Memory B cell (primary cell): Measurements from ENCODE around the gene ACER1.
"Not testable (repeated sequence)": the region's sequence is repeated elsewhere in the genome, so short reads cannot be mapped to it uniquely, and the experiment has no call there.

ENCODE experiments used
- ATAC-seq: fragments of 150-1000 bp; cut with Tn5 transposase; 2 replicates; pipeline ENCODE4 v1.10.0; 2021; ENCODE audit warnings: low read depth, mild to moderate bottlenecking, moderate library complexity
- DNase-seq, 2 donors: peaks; one replicate each; pipeline ENCODE4 v3.0.0; 2022; ENCODE audit warnings: low spot score in 2 of 2
- H3K27ac Mint-ChIP-seq: one replicate; pipeline ENCODE4 v1.8.0; 2022; ENCODE audit warnings: mild to moderate bottlenecking, moderate library complexity, mixed read lengths
- H3K27me3 Mint-ChIP-seq: one replicate; pipeline ENCODE4 v1.8.0; 2022; ENCODE audit warnings: mixed read lengths
- H3K36me3 Mint-ChIP-seq: one replicate; pipeline ENCODE4 v1.8.0; 2022; ENCODE audit warnings: mild to moderate bottlenecking, mixed read lengths
- H3K4me1 Mint-ChIP-seq: one replicate; pipeline ENCODE4 v1.8.0; 2022; ENCODE audit warnings: mixed read lengths
- H3K4me3 Mint-ChIP-seq: one replicate; pipeline ENCODE4 v1.8.0; 2022; ENCODE audit warnings: mild to moderate bottlenecking, moderate library complexity, mixed read lengths
- H3K9me3 Mint-ChIP-seq: one replicate; pipeline ENCODE4 v1.8.0; 2022; ENCODE audit warnings: mixed read lengths

Gene ACER1

DNA sequence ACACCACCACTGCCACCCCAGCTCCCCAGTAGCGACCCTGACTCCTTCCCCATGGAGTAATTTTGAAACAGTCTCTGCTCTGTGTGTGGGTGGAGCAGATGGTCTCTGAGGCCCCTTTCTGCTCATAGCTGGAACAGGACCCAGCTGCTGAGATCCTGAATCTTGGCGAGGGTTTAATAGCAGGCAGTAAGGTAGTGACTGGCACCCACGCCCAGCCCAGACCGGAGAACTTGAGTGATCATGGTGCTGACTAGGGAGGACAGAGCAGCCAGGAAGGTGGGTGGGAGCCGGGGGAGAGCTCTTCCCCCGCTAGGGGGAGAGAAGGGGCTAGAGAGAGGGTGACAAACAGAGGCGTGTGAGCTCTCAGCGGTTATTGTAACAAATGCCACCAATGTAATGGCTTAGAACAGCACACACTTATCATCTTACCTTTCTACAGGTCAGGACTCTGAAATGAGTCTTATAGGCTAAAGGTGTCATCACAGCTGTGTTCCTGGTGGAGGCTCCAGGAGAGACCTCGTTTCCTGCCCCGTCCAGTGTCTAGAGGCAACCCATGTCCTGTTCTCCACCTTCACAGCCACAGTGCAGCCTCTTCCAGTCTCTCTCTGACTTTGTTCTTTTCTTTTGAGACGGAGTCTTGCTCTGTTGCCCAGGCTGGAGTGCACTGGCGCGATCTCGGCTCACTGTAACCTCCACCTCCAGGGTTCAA lies 7.2 kb upstream of the ACER1 start:
- H3K27ac Mint-ChIP-seq = no peak overlapping the region
- DNase-seq (no peak), ATAC-seq (no peak)

GRCh38 chr19:6334490-6335285 lies 1.3 kb upstream of the ACER1 start:
- Mint-ChIP-seq H3K36me3 (no peaks in the 10 kb centered on the region), H3K27me3 (peaks cover 3% of the 10 kb centered on the region), H3K4me1 (no peaks in the 10 kb centered on the region), H3K9me3 (no peaks in the 10 kb centered on the region), H3K27ac (no peak overlapping the region), H3K4me3 (no peak overlapping the region)
- ATAC-seq (no peak), DNase-seq (no peak)

More for the DNA sequence above, 7.2 kb upstream of the ACER1 start:
- H3K27me3 Mint-ChIP-seq = peaks cover 3% of the 10 kb centered on the region
- H3K36me3 Mint-ChIP-seq = no peaks in the 10 kb centered on the region
- H3K4me1 Mint-ChIP-seq = peaks cover 7% of the 10 kb centered on the region
- peaks cover 2% of the 10 kb centered on the region for H3K9me3 Mint-ChIP-seq
- no peak overlapping the region for H3K4me3 Mint-ChIP-seq

DNA sequence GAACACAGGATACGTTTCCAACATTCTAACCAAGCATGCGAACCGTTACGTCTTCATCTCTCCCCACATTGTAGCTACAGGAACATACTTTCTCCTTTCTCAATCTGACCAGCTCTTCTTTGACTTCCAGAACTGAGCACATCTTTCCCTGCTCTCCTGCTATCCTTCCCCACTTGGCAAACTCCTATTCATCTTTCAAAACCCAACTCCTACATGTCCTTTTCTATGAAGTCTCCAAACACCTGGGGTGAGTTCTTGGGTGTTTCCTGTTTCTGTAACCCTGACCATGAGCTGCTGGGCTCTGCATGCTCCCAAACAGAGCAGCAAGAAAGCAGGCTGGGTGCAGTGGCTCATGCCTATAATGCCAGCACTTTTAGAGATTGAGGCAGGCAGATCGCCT lies 6.6 kb downstream of the ACER1 start:
- H3K9me3 Mint-ChIP-seq = peaks cover 1% of the 10 kb centered on the region
- DNase-seq (no peak), ATAC-seq (no peak)
- H3K4me3 Mint-ChIP-seq = no peak overlapping the region
- H3K27me3 Mint-ChIP-seq = peaks cover 7% of the 10 kb centered on the region
- H3K27ac Mint-ChIP-seq = no peak overlapping the region
- no peaks in the 10 kb centered on the region for H3K4me1 Mint-ChIP-seq
- peaks cover 2% of the 10 kb centered on the region for H3K36me3 Mint-ChIP-seq

- Mint-ChIP-seq H3K36me3 (peaks cover 2% of the 10 kb centered on the region), H3K4me3 (no peak overlapping the region), H3K27ac (no peak overlapping the region)
Measured at GRCh38 chr19:6325614-6326013, 7.8 kb downstream of the ACER1 start.

DNA sequence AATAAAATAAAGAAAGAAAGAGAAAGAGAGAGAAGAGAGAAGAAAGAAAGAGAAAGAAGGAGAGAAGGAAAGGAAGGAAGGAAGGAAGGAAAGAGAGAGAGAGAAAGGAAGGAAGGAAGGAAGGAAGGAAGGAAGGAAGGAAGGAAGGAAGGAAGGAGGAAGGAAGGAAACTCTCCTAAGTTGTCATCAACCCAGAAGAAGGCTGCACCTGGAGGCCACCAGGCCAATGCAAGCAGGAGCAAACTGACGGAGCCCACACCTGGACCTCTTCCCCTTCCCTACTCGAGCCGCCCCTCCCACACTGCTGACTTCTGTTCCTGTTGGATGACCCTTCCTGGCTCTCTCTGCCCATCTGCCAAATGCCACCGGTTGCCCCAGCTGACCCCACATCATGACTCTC lies 8.7 kb downstream of the ACER1 start:
- DNase-seq (no peak), ATAC-seq (no peak)
- Mint-ChIP-seq H3K36me3 (peaks cover 2% of the 10 kb centered on the region), H3K4me1 (no peaks in the 10 kb centered on the region), H3K27me3 (peaks cover 7% of the 10 kb centered on the region), H3K4me3 (no peak overlapping the region), H3K27ac (no peak overlapping the region), H3K9me3 (peaks cover 1% of the 10 kb centered on the region)

More at GRCh38 chr19:6325614-6326013, 7.8 kb downstream of the ACER1 start:
- H3K9me3 Mint-ChIP-seq = peaks cover 1% of the 10 kb centered on the region
- no peaks in the 10 kb centered on the region for H3K4me1 Mint-ChIP-seq
- DNase-seq (no peak), ATAC-seq (no peak)
- peaks cover 7% of the 10 kb centered on the region for H3K27me3 Mint-ChIP-seq

DNA sequence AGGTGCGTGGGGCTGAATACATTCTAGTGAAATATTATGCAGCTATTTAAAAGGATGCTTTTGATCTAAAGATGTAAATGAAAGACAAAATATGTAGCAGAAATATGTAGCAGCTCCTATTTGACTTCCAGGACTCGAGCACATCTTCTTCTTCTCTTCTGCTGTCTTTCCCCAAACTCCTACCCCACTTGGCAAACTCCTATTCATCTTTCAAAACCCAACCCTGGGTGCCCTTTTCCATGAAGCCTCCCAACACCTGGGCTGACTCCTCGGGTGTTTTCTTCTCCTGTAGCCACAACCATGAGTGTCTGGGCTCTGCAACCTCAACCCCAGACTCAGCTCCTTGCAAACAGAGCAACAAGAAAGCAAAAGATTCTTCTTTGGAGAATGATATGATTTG lies 11.1 kb downstream of the ACER1 start:
- H3K9me3 Mint-ChIP-seq = peaks cover 1% of the 10 kb centered on the region
- no peak overlapping the region for H3K27ac Mint-ChIP-seq
- no peak for DNase-seq
- H3K4me3 Mint-ChIP-seq = no peak overlapping the region
- H3K27me3 Mint-ChIP-seq = peaks cover 8% of the 10 kb centered on the region
- H3K4me1 Mint-ChIP-seq = no peaks in the 10 kb centered on the region
- no peak for ATAC-seq
- peaks cover 2% of the 10 kb centered on the region for H3K36me3 Mint-ChIP-seq

- H3K27me3 Mint-ChIP-seq = peaks cover 5% of the 10 kb centered on the region
- no peaks in the 10 kb centered on the region for H3K4me1 Mint-ChIP-seq
- peaks cover 1% of the 10 kb centered on the region for H3K9me3 Mint-ChIP-seq
- H3K36me3 Mint-ChIP-seq = peaks cover 2% of the 10 kb centered on the region
- no peak overlapping the region for H3K27ac Mint-ChIP-seq
- ATAC-seq (no peak), DNase-seq (no peak)
- H3K4me3 Mint-ChIP-seq = no peak overlapping the region
Measured at GRCh38 chr19:6319376-6319775, 14.0 kb downstream of the ACER1 start.

- H3K27me3 Mint-ChIP-seq = peaks cover 5% of the 10 kb centered on the region
- DNase-seq = no peak
- H3K27ac Mint-ChIP-seq = no peak overlapping the region
- ATAC-seq = no peak
- H3K9me3 Mint-ChIP-seq = peaks cover 1% of the 10 kb centered on the region
- H3K36me3 Mint-ChIP-seq = peaks cover 2% of the 10 kb centered on the region
- H3K4me3 Mint-ChIP-seq = no peak overlapping the region
- no peaks in the 10 kb centered on the region for H3K4me1 Mint-ChIP-seq
Measured at GRCh38 chr19:6318772-6319171, 14.6 kb downstream of the ACER1 start.

- not testable (repeated sequence) for ATAC-seq, DNase-seq, H3K4me3 Mint-ChIP-seq, H3K27me3 Mint-ChIP-seq, H3K9me3 Mint-ChIP-seq, H3K27ac Mint-ChIP-seq, H3K4me1 Mint-ChIP-seq, H3K36me3 Mint-ChIP-seq
Measured at GRCh38 chr19:6315646-6316045, 17.8 kb downstream of the ACER1 start.

- Mint-ChIP-seq H3K4me1 (no peaks in the 10 kb centered on the region), H3K27ac (no peak overlapping the region), H3K36me3 (no peaks in the 10 kb centered on the region), H3K27me3 (peaks cover 11% of the 10 kb centered on the region), H3K4me3 (no peak overlapping the region), H3K9me3 (peaks cover 5% of the 10 kb centered on the region)
- no peak for ATAC-seq
- DNase-seq = no peak
Measured at GRCh38 chr19:6313398-6313969, 19.9 kb downstream of the ACER1 start.

- DNase-seq (no peak), ATAC-seq (no peak)
- H3K27ac Mint-ChIP-seq = no peak overlapping the region
- peaks cover 14% of the 10 kb centered on the region for H3K27me3 Mint-ChIP-seq
- H3K4me1 Mint-ChIP-seq = no peaks in the 10 kb centered on the region
- no peak overlapping the region for H3K4me3 Mint-ChIP-seq
- peaks cover 5% of the 10 kb centered on the region for H3K9me3 Mint-ChIP-seq
- H3K36me3 Mint-ChIP-seq = no peaks in the 10 kb centered on the region
Measured at GRCh38 chr19:6312018-6312417, 21.4 kb downstream of the ACER1 start.

GRCh38 chr19:6298413-6298812 lies 35.0 kb downstream of the ACER1 start:
- H3K9me3 Mint-ChIP-seq = peaks cover 6% of the 10 kb centered on the region
- H3K36me3 Mint-ChIP-seq = peaks cover 2% of the 10 kb centered on the region
- no peak overlapping the region for H3K4me3 Mint-ChIP-seq
- H3K27ac Mint-ChIP-seq = no peak overlapping the region
- ATAC-seq (no peak), DNase-seq (no peak)
- no peaks in the 10 kb centered on the region for H3K4me1 Mint-ChIP-seq
- H3K27me3 Mint-ChIP-seq = peaks cover 4% of the 10 kb centered on the region

DNA sequence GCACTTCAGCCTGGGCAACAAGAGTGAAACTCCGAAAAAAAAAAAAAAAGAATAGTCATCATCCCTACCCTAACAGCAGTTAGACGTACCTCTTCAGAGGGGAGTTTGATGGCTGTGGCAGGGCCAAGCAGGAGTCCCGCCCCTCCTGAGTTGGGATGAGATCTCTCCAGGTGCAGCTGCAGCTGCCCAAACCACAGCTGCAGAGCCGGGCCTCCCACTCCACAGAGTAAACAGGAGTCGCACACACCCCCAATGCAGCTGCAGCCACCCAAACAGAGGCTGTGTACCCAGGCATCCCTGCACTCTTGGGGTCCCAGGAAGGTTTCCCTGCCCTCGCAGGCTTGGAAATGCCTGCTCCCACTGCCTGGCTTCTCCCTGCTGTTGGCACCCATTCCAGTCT lies 36.2 kb downstream of the ACER1 start:
- no peaks in the 10 kb centered on the region for H3K4me1 Mint-ChIP-seq
- no peak overlapping the region for H3K4me3 Mint-ChIP-seq

DNA sequence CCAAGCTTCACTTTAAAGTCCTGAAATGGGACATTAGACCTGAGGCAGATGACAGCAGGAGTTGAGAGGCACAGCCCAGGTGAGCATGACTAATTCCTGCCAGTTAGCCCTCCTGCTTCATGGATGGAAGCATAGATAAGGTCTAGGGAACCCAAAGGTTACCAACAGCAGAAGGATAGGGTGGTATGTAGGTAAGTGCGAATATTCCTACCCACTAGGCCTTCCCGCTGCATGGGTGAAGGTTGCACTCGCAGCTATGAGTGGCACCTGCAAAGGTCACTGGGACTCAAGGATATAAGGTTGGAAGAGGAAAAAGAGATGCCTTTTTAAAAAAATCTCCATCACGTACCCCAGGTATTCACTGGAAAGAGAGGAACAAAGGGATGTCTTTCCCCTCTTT lies 41.4 kb downstream of the ACER1 start:
- Mint-ChIP-seq H3K4me3 (no peak overlapping the region), H3K27me3 (peaks cover 2% of the 10 kb centered on the region), H3K36me3 (peaks cover 6% of the 10 kb centered on the region), H3K9me3 (peaks cover 21% of the 10 kb centered on the region), H3K4me1 (no peaks in the 10 kb centered on the region), H3K27ac (no peak overlapping the region)
- DNase-seq (no peak), ATAC-seq (no peak)

More for the DNA sequence above, 36.2 kb downstream of the ACER1 start:
- peaks cover 2% of the 10 kb centered on the region for H3K36me3 Mint-ChIP-seq
- no peak overlapping the region for H3K27ac Mint-ChIP-seq
- H3K9me3 Mint-ChIP-seq = peaks cover 9% of the 10 kb centered on the region
- ATAC-seq = no peak
- DNase-seq = no peak
- peaks cover 4% of the 10 kb centered on the region for H3K27me3 Mint-ChIP-seq
